Measurements from ENCODE around the gene PRRT4.

The PRRT4 gene

GRCh38 chr7:128391805-128392204, 30.3 kb upstream of the PRRT4 start:
- H4K20me1 ChIP-seq (ENCODE audit: insufficient read depth, low read length) = no peaks in the 10 kb centered on the region
- H3F3A ChIP-seq (ENCODE audit: insufficient read depth, low read length) = no peaks in the 10 kb centered on the region
- H3K27me3 ChIP-seq (replicated peaks; ENCODE audit: insufficient read depth, low read length) = peaks cover 5% of the 10 kb centered on the region
- no peak overlapping the region for H3K27ac ChIP-seq (ENCODE audit: low read length)
- TF ChIP-seq EZH2phosphoT487 (IDR thresholded peaks at IDR 0.05; ENCODE audit: low read length) (no peak), EZH2 (optimal IDR thresholded peaks at IDR 0.05; ENCODE audit: low read depth, low read length) (no peak), CTCF (IDR thresholded peaks at IDR 0.05; ENCODE audit: low read length) (no peak)
- no peaks in the 10 kb centered on the region for H3K9me3 ChIP-seq (replicated peaks; ENCODE audit: insufficient read depth, low read length)
- H3K4me2 ChIP-seq (ENCODE audit: low read depth, low read length) = no peak overlapping the region
- DNase-seq = no peak
- H3K36me3 ChIP-seq (replicated peaks; ENCODE audit: insufficient read depth, low read length) = no peaks in the 10 kb centered on the region
- no peaks in the 10 kb centered on the region for H3K4me1 ChIP-seq (ENCODE audit: low read length)
- H2AFZ ChIP-seq (ENCODE audit: low read length) = no peak overlapping the region
- no peaks in the 10 kb centered on the region for H3K9me2 ChIP-seq (replicated peaks; ENCODE audit: insufficient read depth, low read length)
- H3K79me2 ChIP-seq (ENCODE audit: low read length) = no peaks in the 10 kb centered on the region
- no peak overlapping the region for H3K4me3 ChIP-seq (ENCODE audit: low read length)
- no peak overlapping the region for H3K9ac ChIP-seq (ENCODE audit: low read length)

- Histone ChIP-seq H2AFZ (ENCODE audit: low read length) (no peak overlapping the region), H3K4me3 (ENCODE audit: low read length) (no peak overlapping the region), H3K36me3 (replicated peaks; ENCODE audit: insufficient read depth, low read length) (no peaks in the 10 kb centered on the region), H3K4me2 (ENCODE audit: low read depth, low read length) (no peak overlapping the region), H3K79me2 (ENCODE audit: low read length) (no peaks in the 10 kb centered on the region), H3K9ac (ENCODE audit: low read length) (no peak overlapping the region), H3K27me3 (replicated peaks; ENCODE audit: insufficient read depth, low read length) (peaks cover 5% of the 10 kb centered on the region), H4K20me1 (ENCODE audit: insufficient read depth, low read length) (no peaks in the 10 kb centered on the region), H3K9me3 (replicated peaks; ENCODE audit: insufficient read depth, low read length) (no peaks in the 10 kb centered on the region), H3F3A (ENCODE audit: insufficient read depth, low read length) (no peaks in the 10 kb centered on the region), H3K4me1 (ENCODE audit: low read length) (no peaks in the 10 kb centered on the region), H3K27ac (ENCODE audit: low read length) (no peak overlapping the region), H3K9me2 (replicated peaks; ENCODE audit: insufficient read depth, low read length) (no peaks in the 10 kb centered on the region)
- DNase-seq = no peak
- TF ChIP-seq EZH2 (optimal IDR thresholded peaks at IDR 0.05; ENCODE audit: low read depth, low read length) (no peak), CTCF (IDR thresholded peaks at IDR 0.05; ENCODE audit: low read length) (no peak), EZH2phosphoT487 (IDR thresholded peaks at IDR 0.05; ENCODE audit: low read length) (no peak)
Observed at GRCh38 chr7:128390871-128391565, 29.5 kb upstream of the PRRT4 start.

- Histone ChIP-seq H3K27ac (ENCODE audit: low read length) (no peak overlapping the region), H4K20me1 (ENCODE audit: insufficient read depth, low read length) (no peaks in the 10 kb centered on the region), H3K9ac (ENCODE audit: low read length) (no peak overlapping the region), H3K27me3 (replicated peaks; ENCODE audit: insufficient read depth, low read length) (peaks cover 5% of the 10 kb centered on the region), H3K4me3 (ENCODE audit: low read length) (no peak overlapping the region), H3K36me3 (replicated peaks; ENCODE audit: insufficient read depth, low read length) (no peaks in the 10 kb centered on the region), H3K79me2 (ENCODE audit: low read length) (no peaks in the 10 kb centered on the region), H3K4me2 (ENCODE audit: low read depth, low read length) (no peak overlapping the region), H3K4me1 (ENCODE audit: low read length) (no peaks in the 10 kb centered on the region), H3K9me2 (replicated peaks; ENCODE audit: insufficient read depth, low read length) (no peaks in the 10 kb centered on the region), H3F3A (ENCODE audit: insufficient read depth, low read length) (no peaks in the 10 kb centered on the region), H2AFZ (ENCODE audit: low read length) (no peak overlapping the region), H3K9me3 (replicated peaks; ENCODE audit: insufficient read depth, low read length) (no peaks in the 10 kb centered on the region)
- no peak for TF ChIP-seq EZH2 (optimal IDR thresholded peaks at IDR 0.05; ENCODE audit: low read depth, low read length)
- no peak for TF ChIP-seq CTCF (IDR thresholded peaks at IDR 0.05; ENCODE audit: low read length)
- no peak for TF ChIP-seq EZH2phosphoT487 (IDR thresholded peaks at IDR 0.05; ENCODE audit: low read length)
- DNase-seq = no peak
Observed at GRCh38 chr7:128389618-128390329, 28.3 kb upstream of the PRRT4 start.
